Liver (tissue), 9 donors: ENCODE measurements around the gene SYNDIG1. TPM values are rescaled to one million over a fixed set of nuclear protein-coding genes. Genes with fewer than 3 reads are reported as not detected.

Source experiments
- DNase-seq: peaks from one replicate; pipeline ENCODE4 v3.0.0-alpha.2; 2017; ENCODE audit warnings: low spot score
- H3K27ac ChIP-seq, 2 donors: one replicate each; pipeline ENCODE4 v1.7.0; 2013; ENCODE audit warnings: inconsistent platforms in 2 of 2, low read length in 2 of 2, control low read depth in 1 of 2, low read depth in 1 of 2, mild to moderate bottlenecking in 1 of 2
- H3K27me3 ChIP-seq, 4 donors: one replicate each; pipeline versions ENCODE4 v1.6.1 to v1.7.0; 2013; ENCODE audit warnings: low read length in 3 of 4, inconsistent platforms in 1 of 4, mild to moderate bottlenecking in 1 of 4, moderate library complexity in 1 of 4; ENCODE audit not compliant: control insufficient read depth in 4 of 4, insufficient read depth in 4 of 4
- H3K36me3 ChIP-seq, 4 donors: one replicate each; pipeline versions ENCODE4 v1.6.1 to v1.7.0; 2013; ENCODE audit warnings: low read length in 3 of 4, mild to moderate bottlenecking in 3 of 4, low read depth in 1 of 4, moderate library complexity in 1 of 4; ENCODE audit not compliant: control insufficient read depth in 4 of 4, insufficient read depth in 3 of 4
- H3K4me1 ChIP-seq, 4 donors: one replicate each; pipeline versions ENCODE4 v1.6.1 to v1.7.0; 2013; ENCODE audit warnings: low read length in 3 of 4, mild to moderate bottlenecking in 3 of 4, moderate library complexity in 1 of 4; ENCODE audit not compliant: control insufficient read depth in 4 of 4, insufficient read depth in 4 of 4
- H3K4me3 ChIP-seq, 3 donors: one replicate each; pipeline versions ENCODE4 v1.6.1 to v1.7.0; 2013; ENCODE audit warnings: low read length in 3 of 3, control low read depth in 1 of 3, low read depth in 1 of 3, mild to moderate bottlenecking in 1 of 3
- H3K9ac ChIP-seq, 2 donors: one replicate each; pipeline ENCODE4 v1.7.0; 2013; ENCODE audit warnings: low read length in 2 of 2, mild to moderate bottlenecking in 2 of 2, moderate library complexity in 2 of 2, control low read depth in 1 of 2, low read depth in 1 of 2
- H3K9me3 ChIP-seq, 4 donors: one replicate each; pipeline versions ENCODE4 v1.6.1 to v1.7.0; 2013; ENCODE audit warnings: low read length in 3 of 4; ENCODE audit not compliant: control insufficient read depth in 4 of 4
- ATF3 ChIP-seq: IDR thresholded peaks from 2 replicates; pipeline ENCODE4 v1.6.1; 2016; ENCODE audit warnings: antibody characterized with exemption
- CTCF ChIP-seq: fragments of 150-350 bp; IDR thresholded peaks from 2 replicates; pipeline ENCODE4 v1.5.1; 2017; ENCODE audit warnings: improper control_type of control experiment, low read depth, low read length; ENCODE audit not compliant: missing input control
- EGR1 ChIP-seq, 2 donors: IDR thresholded peaks; 2 replicates each; pipeline ENCODE4 v1.6.1; 2016 to 2018; ENCODE audit warnings: antibody characterized with exemption in 2 of 2, low read depth in 2 of 2
- FOXA1 ChIP-seq: IDR thresholded peaks from 2 replicates; pipeline ENCODE4 v1.6.1; 2016; ENCODE audit warnings: antibody characterized with exemption
- FOXA2 ChIP-seq: IDR thresholded peaks from 2 replicates; pipeline ENCODE4 v1.6.1; 2016; ENCODE audit warnings: antibody characterized with exemption
- GABPA ChIP-seq, 2 donors: IDR thresholded peaks in 1 of 2; conservative IDR thresholded peaks in 1 of 2; 2 replicates each; pipeline ENCODE4 v1.6.1; 2016; ENCODE audit warnings: antibody characterized with exemption in 2 of 2, mild to moderate bottlenecking in 1 of 2, moderate library complexity in 1 of 2
- HNF4A ChIP-seq, 2 donors: conservative IDR thresholded peaks; 2 replicates each; pipeline ENCODE4 v1.6.1; 2016; ENCODE audit warnings: antibody characterized with exemption in 2 of 2, mild to moderate bottlenecking in 2 of 2
- HNF4G ChIP-seq: IDR thresholded peaks from 2 replicates; pipeline ENCODE4 v1.6.1; 2016; ENCODE audit warnings: antibody characterized with exemption
- JUND ChIP-seq, 2 donors: IDR thresholded peaks; 2 replicates each; pipeline ENCODE4 v1.6.1; 2016; ENCODE audit warnings: antibody characterized with exemption in 2 of 2
- MAX ChIP-seq: IDR thresholded peaks from 2 replicates; pipeline ENCODE4 v1.6.1; 2016; ENCODE audit warnings: antibody characterized with exemption
- NR2F2 ChIP-seq: IDR thresholded peaks from 2 replicates; pipeline ENCODE4 v1.6.1; 2016; ENCODE audit warnings: antibody characterized with exemption
- RAD21 ChIP-seq, 2 donors: IDR thresholded peaks; 2 replicates each; pipeline ENCODE4 v1.6.1; 2016; ENCODE audit warnings: antibody characterized with exemption in 2 of 2, mild to moderate bottlenecking in 2 of 2
- REST ChIP-seq: IDR thresholded peaks from 2 replicates; pipeline ENCODE4 v1.6.1; 2016; ENCODE audit warnings: antibody characterized with exemption, mild to moderate bottlenecking
- RXRA ChIP-seq, 2 donors: IDR thresholded peaks; 2 replicates each; pipeline ENCODE4 v1.6.1; 2017 to 2018; ENCODE audit warnings: antibody characterized with exemption in 2 of 2, mild to moderate bottlenecking in 1 of 2
- SP1 ChIP-seq: IDR thresholded peaks from 2 replicates; pipeline ENCODE4 v1.6.1; 2018; ENCODE audit warnings: antibody characterized with exemption, mild to moderate bottlenecking
- TAF1 ChIP-seq: conservative IDR thresholded peaks from 2 replicates; pipeline ENCODE4 v1.6.1; 2016; ENCODE audit warnings: antibody characterized with exemption, mild to moderate bottlenecking
- YY1 ChIP-seq: IDR thresholded peaks from 2 replicates; pipeline ENCODE4 v1.6.1; 2016; ENCODE audit warnings: antibody characterized with exemption, mild to moderate bottlenecking
- ZBTB33 ChIP-seq: IDR thresholded peaks from 2 replicates; pipeline ENCODE4 v1.6.1; 2016; ENCODE audit warnings: antibody characterized with exemption
- WGBS: extraction: QIAGEN DNeasy Blood & Tissue Kit; methylation state at CpG from one replicate; pipeline ENCODE4 v1.1.7; 2013; 5-methylcytosine and 5-hydroxymethylcytosine counted together
- polyA plus RNA-seq, 2 donors: library from polyadenylated mRNA; stranded (reverse) in 1 of 2; unstranded in 1 of 2; fragments of 200-250 nt in 1 of 2; fragments of >200 nt in 1 of 2; fragmentation: Nextera tagmentation in 1 of 2; extraction: Ambion mirVana in 1 of 2; gene quantifications; one replicate each; pipeline versions ENCODE4 v1.2.1 to v1.2.3, GENCODE V29; 2013 to 2015
- total RNA-seq, 2 donors: library from RNA; depleted of rRNA; stranded (reverse); fragments of >200 nt; gene quantifications; one replicate each; pipeline ENCODE4 v1.2.3, GENCODE V29; 2014
- donor health status: healthy.
- donor health status: healthy.
- donor health status: healthy.
- donor health status: healthy.
- donor health status: healthy.

Gene SYNDIG1
- total and polyA plus RNA-seq, 4 donors, result 0.05 to 0.08 TPM; not detected in 2

- DNase-seq, result peak; percentile 19
- H3K36me3 ChIP-seq, result no peaks in the 10 kb centered on the region
- no peaks in the 10 kb centered on the region for H3K4me1 ChIP-seq
- H3K9ac ChIP-seq, result no peak overlapping the region
- H3K4me3 ChIP-seq, result no peak overlapping the region
- no peaks in the 10 kb centered on the region for H3K27me3 ChIP-seq
- H3K9me3 ChIP-seq, result no peaks in the 10 kb centered on the region
- TF ChIP-seq CTCF (no peak), RXRA (IDR thresholded peaks at IDR 0.05) (no peak), FOXA2 (no peak), SP1 (no peak), MAX (no peak), HNF4G (no peak), REST (no peak), FOXA1 (no peak), TAF1 (no peak), EGR1 (IDR thresholded peaks at IDR 0.05; ENCODE audit: low read depth in 2 of 2) (no peak), JUND (IDR thresholded peaks at IDR 0.05) (no peak), NR2F2 (no peak), RAD21 (IDR thresholded peaks at IDR 0.05) (no peak), GABPA (IDR thresholded peaks at IDR 0.05 in 1 of 2, conservative IDR thresholded peaks at IDR 0.05 in 1 of 2) (no peak), YY1 (no peak)
- WGBS, result 41% methylated on average over 1 of the region's 1 CpG
- H3K27ac ChIP-seq, result no peak overlapping the region
These were observed 221.0 kb downstream of the SYNDIG1 start for GRCh38 chr20:24690408-24690807.

GRCh38 chr20:24691901-24692351 lies 222.5 kb downstream of the SYNDIG1 start:
- Histone ChIP-seq H3K27me3 (no peaks in the 10 kb centered on the region), H3K9ac (no peak overlapping the region), H3K4me3 (no peak overlapping the region), H3K4me1 (no peaks in the 10 kb centered on the region), H3K9me3 (no peaks in the 10 kb centered on the region), H3K36me3 (no peaks in the 10 kb centered on the region), H3K27ac (no peak overlapping the region)
- WGBS, result 88% methylated on average over 4 of the region's 4 CpGs
- DNase-seq, result peak; percentile 19
- TF ChIP-seq RXRA (IDR thresholded peaks at IDR 0.05), result no peak
- TF ChIP-seq SP1, result no peak
- TF ChIP-seq ZBTB33, result no peak
- TF ChIP-seq TAF1, result no peak
- no peak for TF ChIP-seq RAD21 (IDR thresholded peaks at IDR 0.05)
- no peak for TF ChIP-seq FOXA2
- no peak for TF ChIP-seq ATF3
- TF ChIP-seq CTCF, result no peak
- TF ChIP-seq HNF4A (conservative IDR thresholded peaks at IDR 0.05), result no peak
- TF ChIP-seq FOXA1, result no peak
- TF ChIP-seq HNF4G, result no peak
- no peak for TF ChIP-seq JUND (IDR thresholded peaks at IDR 0.05)
- no peak for TF ChIP-seq GABPA (IDR thresholded peaks at IDR 0.05 in 1 of 2, conservative IDR thresholded peaks at IDR 0.05 in 1 of 2)
- no peak for TF ChIP-seq REST
- TF ChIP-seq NR2F2, result no peak
